Measurements from ENCODE around the gene GCH1.

GRCh38 chr14:54899573-54899972 is 3.1 kb downstream of the GCH1 start:
- TF ChIP-seq, protein P1, sequence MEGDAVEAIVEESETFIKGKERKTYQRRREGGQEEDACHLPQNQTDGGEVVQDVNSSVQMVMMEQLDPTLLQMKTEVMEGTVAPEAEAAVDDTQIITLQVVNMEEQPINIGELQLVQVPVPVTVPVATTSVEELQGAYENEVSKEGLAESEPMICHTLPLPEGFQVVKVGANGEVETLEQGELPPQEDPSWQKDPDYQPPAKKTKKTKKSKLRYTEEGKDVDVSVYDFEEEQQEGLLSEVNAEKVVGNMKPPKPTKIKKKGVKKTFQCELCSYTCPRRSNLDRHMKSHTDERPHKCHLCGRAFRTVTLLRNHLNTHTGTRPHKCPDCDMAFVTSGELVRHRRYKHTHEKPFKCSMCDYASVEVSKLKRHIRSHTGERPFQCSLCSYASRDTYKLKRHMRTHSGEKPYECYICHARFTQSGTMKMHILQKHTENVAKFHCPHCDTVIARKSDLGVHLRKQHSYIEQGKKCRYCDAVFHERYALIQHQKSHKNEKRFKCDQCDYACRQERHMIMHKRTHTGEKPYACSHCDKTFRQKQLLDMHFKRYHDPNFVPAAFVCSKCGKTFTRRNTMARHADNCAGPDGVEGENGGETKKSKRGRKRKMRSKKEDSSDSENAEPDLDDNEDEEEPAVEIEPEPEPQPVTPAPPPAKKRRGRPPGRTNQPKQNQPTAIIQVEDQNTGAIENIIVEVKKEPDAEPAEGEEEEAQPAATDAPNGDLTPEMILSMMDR (IDR thresholded peaks at IDR 0.05): no peak
- TF ChIP-seq POLR2A (IDR thresholded peaks at IDR 0.05; ENCODE audit: low read depth) (no peak), POLR2AphosphoS5 (IDR thresholded peaks at IDR 0.05) (no peak), EP300 (IDR thresholded peaks at IDR 0.05) (no peak)
